ENCODE results near the gene PHC2.
"Not testable (repeated sequence)": the region's sequence is repeated elsewhere in the genome, so short reads cannot be mapped to it uniquely, and the experiment has no call there.

PHC2 gene

GRCh38 chr1:33295450-33296081 lies 135.3 kb downstream of the PHC2 start:
- peak; percentile 78 to 79 for DNase-seq (ENCODE audit: low read depth in 1 of 2, low spot score in 1 of 2)
- no peak for TF ChIP-seq JUND (IDR thresholded peaks at IDR 0.05; ENCODE audit: low read depth)
- in situ Hi-C loops (cut with HindIII; ENCODE audit: low pct_unique_long_range_greater_than_20kb, low sequenced_read_pairs) = no loop called here

- TF ChIP-seq JUND (IDR thresholded peaks at IDR 0.05; ENCODE audit: low read depth) = no peak
- in situ Hi-C loops (cut with HindIII; ENCODE audit: low pct_unique_long_range_greater_than_20kb, low sequenced_read_pairs) = no loop called here
- no peak for DNase-seq (ENCODE audit: low read depth in 1 of 2, low spot score in 1 of 2)
Measured at GRCh38 chr1:33295023-33295422, 135.9 kb downstream of the PHC2 start.

DNA sequence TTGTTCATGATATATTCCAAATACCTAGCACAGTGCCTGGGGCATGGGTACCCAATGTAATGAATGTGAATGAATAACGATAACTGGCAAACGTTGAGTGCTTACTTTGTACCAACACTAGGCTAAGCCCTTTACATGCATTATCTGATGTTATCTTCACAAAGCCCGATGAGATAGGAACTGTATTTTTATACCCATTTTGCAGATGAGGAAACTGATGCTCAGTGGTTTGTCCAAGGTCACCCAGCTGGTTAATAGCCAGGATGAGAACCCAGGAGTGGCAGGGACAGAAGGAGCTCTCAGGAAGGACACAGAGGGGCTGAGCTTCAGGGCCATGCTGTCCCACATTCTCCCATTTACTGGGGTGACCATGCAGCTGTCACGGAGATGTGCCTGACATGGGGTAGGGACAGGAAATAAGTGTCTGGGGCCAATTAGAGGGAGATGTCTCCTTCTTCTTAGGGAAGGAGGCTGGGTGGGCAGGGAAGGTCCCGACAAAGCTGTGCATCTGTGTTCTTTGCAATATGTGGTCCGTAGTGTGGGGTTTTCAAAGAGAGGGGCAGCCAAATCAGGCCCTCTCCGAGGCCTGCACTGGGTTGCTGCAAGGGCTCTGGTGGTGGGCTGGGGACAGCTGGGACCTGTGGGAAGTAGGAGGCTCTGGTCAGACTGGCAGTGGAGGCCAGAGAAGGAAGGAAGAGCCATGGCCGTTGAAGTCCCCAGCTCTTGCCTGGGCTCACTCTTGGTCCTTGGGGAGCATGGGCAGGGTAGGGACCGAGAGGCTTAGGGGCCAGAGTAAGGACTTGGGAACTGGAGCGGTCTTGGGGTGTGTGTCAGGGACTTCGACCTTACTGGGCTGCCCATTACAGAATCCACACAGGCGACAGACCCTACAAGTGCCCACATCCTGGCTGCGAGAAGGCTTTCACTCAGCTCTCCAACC lies 136.6 kb downstream of the PHC2 start:
- no peak for DNase-seq (ENCODE audit: low read depth in 1 of 2, low spot score in 1 of 2)
- TF ChIP-seq JUND (IDR thresholded peaks at IDR 0.05; ENCODE audit: low read depth) = no peak

DNA sequence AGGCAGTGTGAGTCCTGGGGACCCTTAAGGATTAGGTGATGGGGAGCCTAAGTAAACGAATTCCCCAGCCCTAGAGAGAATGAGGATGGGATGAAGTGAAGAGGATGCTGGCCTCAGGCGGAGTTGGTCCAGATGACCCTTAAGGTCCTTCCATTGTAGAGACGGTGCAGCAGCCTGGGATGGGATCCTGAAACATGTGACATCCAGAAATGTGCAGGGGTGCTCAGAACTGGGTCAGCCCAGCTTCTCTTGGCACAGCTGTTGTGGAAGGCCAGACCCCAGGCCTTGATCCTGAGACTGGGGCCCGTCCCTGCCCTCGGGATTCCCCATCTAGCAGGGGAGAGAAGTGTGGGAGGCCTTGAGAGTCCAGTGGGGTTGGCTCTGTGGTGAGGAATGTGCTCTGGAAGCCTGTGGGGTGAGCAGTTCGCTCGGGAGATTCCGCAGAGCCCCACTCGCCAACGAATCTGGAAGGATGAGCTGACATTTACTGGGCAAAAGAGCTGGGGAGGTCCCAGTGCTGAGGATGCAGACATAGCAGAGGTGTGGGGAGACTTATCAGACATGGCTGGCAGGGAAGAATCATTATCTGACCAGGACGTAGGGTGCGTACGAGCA lies 138.1 kb downstream of the PHC2 start:
- in situ Hi-C loops (cut with HindIII; ENCODE audit: low pct_unique_long_range_greater_than_20kb, low sequenced_read_pairs) = no loop called here
- no peak for DNase-seq (ENCODE audit: low read depth in 1 of 2, low spot score in 1 of 2)
- no peak for TF ChIP-seq JUND (IDR thresholded peaks at IDR 0.05; ENCODE audit: low read depth)

More for the DNA sequence above, 136.6 kb downstream of the PHC2 start:
- in situ Hi-C loops (cut with HindIII; ENCODE audit: low pct_unique_long_range_greater_than_20kb, low sequenced_read_pairs) = no loop called here

DNA sequence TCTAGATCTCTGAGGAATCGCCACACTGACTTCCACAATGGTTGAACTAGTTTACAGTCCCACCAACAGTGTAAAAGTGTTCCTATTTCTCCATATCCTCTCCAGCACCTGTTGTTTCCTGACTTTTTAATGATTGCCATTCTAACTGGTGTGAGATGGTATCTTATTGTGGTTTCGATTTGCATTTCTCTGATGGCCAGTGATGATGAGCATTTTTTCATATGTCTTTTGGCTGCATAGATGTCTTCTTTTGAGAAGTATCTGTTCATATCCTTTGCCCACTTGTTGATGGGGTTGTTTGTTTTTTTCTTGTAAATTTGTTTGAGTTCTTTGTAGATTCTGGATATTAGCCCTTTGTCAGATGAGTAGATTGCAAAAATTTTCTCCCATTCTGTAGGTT lies 140.3 kb downstream of the PHC2 start:
- in situ Hi-C loops (cut with HindIII; ENCODE audit: low pct_unique_long_range_greater_than_20kb, low sequenced_read_pairs); DNase-seq (ENCODE audit: low read depth in 1 of 2, low spot score in 1 of 2): not testable (repeated sequence)

GRCh38 chr1:33289858-33290154 lies 141.1 kb downstream of the PHC2 start:
- no peak for TF ChIP-seq JUND (IDR thresholded peaks at IDR 0.05; ENCODE audit: low read depth)
- DNase-seq (ENCODE audit: low read depth in 1 of 2, low spot score in 1 of 2) = no peak
- in situ Hi-C loops (cut with HindIII; ENCODE audit: low pct_unique_long_range_greater_than_20kb, low sequenced_read_pairs) = no loop called here

DNA sequence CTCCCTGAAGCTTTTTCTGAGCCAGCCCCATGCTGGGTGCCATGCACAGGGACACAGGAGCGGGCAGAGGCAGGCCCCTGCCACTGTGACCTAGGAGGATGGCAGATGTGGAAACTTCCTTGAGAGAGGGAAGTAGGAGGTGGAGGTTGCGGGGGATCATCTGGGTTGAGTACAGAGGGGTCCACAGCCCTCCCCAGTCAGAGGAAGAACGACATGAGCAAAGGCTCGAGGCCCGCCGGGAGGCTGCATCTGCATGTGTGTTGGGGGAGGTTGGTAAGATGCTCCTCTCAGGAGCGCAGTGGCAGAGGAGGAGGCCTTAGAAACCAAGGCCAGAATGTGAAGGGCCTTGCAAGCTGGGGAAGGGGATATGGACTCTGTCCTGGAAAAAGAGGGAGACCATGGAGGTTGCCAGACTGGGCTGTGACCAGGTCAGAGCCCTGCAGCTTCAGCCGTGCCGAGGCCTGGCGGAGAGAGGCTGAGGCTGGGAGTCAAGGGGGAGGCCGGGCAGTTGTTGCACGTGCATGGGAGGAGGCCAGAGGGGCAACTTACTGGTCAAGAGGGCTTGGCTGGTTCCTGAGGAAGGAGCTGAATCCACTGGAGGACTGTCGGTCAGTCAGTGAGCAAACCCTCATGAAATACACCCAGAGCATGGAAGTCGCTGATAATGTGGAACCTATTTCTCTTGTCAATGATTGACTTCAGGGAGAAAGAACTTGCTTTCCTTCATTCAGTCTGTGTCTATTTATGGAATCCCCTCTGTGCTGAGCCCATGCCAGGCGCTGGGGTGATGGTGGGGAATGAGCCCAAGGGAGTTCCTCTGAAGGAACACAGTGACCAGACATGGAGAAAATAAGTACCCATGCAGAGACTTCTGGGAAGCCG lies 141.7 kb downstream of the PHC2 start:
- no peak for TF ChIP-seq JUND (IDR thresholded peaks at IDR 0.05; ENCODE audit: low read depth)
- DNase-seq (ENCODE audit: low read depth in 1 of 2, low spot score in 1 of 2) = no peak
- in situ Hi-C loops (cut with HindIII; ENCODE audit: low pct_unique_long_range_greater_than_20kb, low sequenced_read_pairs) = no loop called here

GRCh38 chr1:33287317-33287716 lies 143.6 kb downstream of the PHC2 start:
- DNase-seq (ENCODE audit: low read depth in 1 of 2, low spot score in 1 of 2) = no peak
- TF ChIP-seq JUND (IDR thresholded peaks at IDR 0.05; ENCODE audit: low read depth) = no peak
- in situ Hi-C loops (cut with HindIII; ENCODE audit: low pct_unique_long_range_greater_than_20kb, low sequenced_read_pairs) = no loop called here

DNA sequence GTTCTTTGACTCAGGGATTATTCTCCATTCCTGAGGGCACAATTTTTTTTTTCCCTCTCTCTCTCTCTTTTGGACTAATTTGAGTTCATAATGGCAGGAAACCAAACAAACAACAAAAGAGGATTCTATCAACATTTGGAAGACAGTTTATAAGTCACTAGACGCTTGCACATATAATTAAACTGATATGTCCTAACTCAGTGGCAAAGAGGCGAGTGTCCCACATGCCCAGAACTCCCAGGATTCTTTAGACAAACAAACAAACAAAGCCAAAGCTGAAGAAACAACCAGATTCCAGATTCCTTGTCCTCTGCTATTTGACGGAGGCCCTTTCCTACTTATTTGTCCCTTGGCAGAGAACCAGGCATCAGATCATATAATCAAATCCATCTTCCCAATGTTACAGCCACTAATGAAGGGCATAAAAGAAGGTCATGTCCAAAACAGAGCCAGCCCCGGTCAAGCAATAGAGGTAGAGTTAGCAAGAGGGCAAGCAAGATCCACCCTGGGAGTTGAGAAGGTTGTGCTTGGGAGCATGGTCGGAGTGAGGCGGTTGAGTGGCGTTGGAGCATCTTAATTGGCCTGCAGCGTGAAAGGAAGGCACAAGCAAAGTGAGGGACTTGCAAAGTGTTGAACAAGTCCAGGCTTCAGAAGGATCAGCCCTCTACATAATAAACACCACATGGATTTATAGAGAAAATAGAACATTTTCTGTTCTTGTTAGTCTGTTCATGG lies 144.3 kb downstream of the PHC2 start:
- in situ Hi-C loops (cut with HindIII; ENCODE audit: low pct_unique_long_range_greater_than_20kb, low sequenced_read_pairs) = no loop called here
- no peak for TF ChIP-seq JUND (IDR thresholded peaks at IDR 0.05; ENCODE audit: low read depth)
- no peak for DNase-seq (ENCODE audit: low read depth in 1 of 2, low spot score in 1 of 2)

GRCh38 chr1:33284049-33284448 lies 146.8 kb downstream of the PHC2 start:
- no peak for TF ChIP-seq JUND (IDR thresholded peaks at IDR 0.05; ENCODE audit: low read depth)
- no peak for DNase-seq (ENCODE audit: low read depth in 1 of 2, low spot score in 1 of 2)
- in situ Hi-C loops (cut with HindIII; ENCODE audit: low pct_unique_long_range_greater_than_20kb, low sequenced_read_pairs) = no loop called here

DNA sequence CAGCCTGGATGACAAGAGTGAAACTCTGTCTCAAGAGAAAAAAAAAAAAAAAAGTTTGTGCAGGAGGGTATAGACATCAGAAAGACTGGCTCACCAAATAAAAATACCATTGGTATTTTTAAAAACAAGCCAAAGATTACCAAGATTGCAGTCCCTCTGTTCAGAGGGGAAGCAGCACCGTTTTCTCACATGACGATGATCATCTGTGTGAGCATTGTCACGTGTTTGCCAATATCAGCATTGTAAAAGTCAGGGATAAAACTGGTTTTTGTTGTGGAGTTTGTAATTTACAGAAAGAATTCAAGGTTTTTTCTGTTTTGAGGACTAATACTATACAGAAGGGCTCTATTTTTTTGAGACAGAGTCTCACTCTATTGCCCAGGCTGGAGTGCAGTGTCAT lies 148.1 kb downstream of the PHC2 start:
- no peak for DNase-seq (ENCODE audit: low read depth in 1 of 2, low spot score in 1 of 2)
- in situ Hi-C loops (cut with HindIII; ENCODE audit: low pct_unique_long_range_greater_than_20kb, low sequenced_read_pairs) = no loop called here
- TF ChIP-seq JUND (IDR thresholded peaks at IDR 0.05; ENCODE audit: low read depth) = no peak

All from T47D (cell line).